PC-3 (cell line): Measurements from ENCODE around the gene USP38.

Source experiments
- CTCF ChIP-seq: fragments of 300-600 bp; sonication (generic); conservative IDR thresholded peaks from 2 replicates; pipeline ENCODE4 v1.5.1; 2017; ENCODE audit warnings: antibody characterized with exemption, low read depth, mild to moderate bottlenecking, low read length
- EZH2 ChIP-seq: fragments of 300-600 bp; sonication (generic); IDR thresholded peaks from one replicate; pipeline ENCODE4 v1.6.1; 2017; ENCODE audit warnings: antibody characterized with exemption, mild to moderate bottlenecking, low read length; ENCODE audit not compliant: unreplicated experiment
- EZH2phosphoT487 ChIP-seq: fragments of 300-600 bp; sonication (generic); IDR thresholded peaks from 2 replicates; pipeline ENCODE4 v1.6.1; 2018; ENCODE audit warnings: mild to moderate bottlenecking, antibody characterized with exemption, low read length, borderline replicate concordance

DNA sequence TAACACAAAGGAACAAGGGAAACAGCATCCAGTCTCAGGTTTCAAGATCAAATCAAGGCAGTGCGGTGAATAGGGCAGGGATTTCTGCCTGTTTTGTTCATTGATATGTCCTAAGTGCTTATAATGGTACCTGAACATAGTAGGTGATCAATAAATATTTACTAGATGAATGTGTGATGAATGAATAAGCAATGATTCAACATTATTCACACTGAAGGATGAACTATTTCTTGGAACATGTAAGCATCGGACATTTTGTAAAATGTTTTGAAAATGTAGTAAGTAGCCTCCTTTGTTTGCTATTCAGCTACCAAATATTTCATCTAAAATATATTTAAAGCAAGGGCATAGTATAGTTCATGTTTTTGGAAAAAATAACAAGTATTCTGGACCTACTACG lies 67.8 kb downstream of the USP38 start:
- TF ChIP-seq CTCF, result no peak
- TF ChIP-seq EZH2, result no peak
- no peak for TF ChIP-seq EZH2phosphoT487
